ENCODE measurements around the gene PCNT. TPM values are rescaled to one million over a fixed set of nuclear protein-coding genes. Genes with fewer than 3 reads are reported as not detected.

The PCNT gene
- total RNA-seq, 1 experiment from 2014 or later, result 38.4 TPM

DNA sequence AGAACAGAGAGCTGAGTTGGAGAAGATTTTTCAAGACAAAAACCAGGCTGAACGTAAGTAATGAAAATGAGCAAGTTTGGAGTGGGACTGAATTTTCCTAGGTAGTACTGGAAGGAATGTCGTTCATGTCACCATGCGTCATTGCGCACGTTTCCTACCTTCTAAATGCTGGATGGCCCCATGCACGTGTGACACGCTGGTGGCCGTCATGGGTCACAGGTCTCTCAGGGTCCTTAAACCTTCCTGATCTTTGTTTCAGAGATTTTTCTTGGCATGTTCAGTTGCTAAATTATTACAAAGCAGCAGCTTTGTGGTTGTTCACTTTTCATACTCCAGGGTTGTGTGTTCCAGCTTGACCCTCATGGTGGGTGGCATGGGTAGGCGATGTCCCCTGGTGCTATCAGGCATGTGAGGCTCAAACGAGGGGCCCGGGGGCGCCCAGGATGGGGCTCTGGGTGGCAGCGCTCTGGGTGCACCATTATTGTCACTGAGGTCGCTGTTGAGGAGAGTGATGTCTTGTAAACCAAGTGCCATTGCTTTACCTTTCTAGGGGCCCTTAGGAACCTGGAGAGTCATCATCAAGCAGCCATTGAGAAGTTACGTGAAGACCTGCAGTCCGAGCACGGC is 25.3 kb downstream of the PCNT start:
- Histone ChIP-seq H3K27me3 (replicated peaks; ENCODE audit: control insufficient read depth, insufficient read depth, low read length) (no peaks in the 10 kb centered on the region), H3K36me3 (ENCODE audit: control insufficient read depth, insufficient read depth, low read length) (peaks cover 4% of the 10 kb centered on the region), H3K9me3 (no peaks in the 10 kb centered on the region), H3K4me3 (ENCODE audit: low read depth, low read length) (no peak overlapping the region), H3K4me1 (no peaks in the 10 kb centered on the region)
- Mint-ChIP-seq H3K27me3 (ENCODE audit: insufficient read depth, unreplicated experiment) (no peaks in the 10 kb centered on the region), H3K27ac (ENCODE audit: unreplicated experiment) (no peak overlapping the region), H3K36me3 (ENCODE audit: insufficient read depth, unreplicated experiment) (peaks cover 55% of the 10 kb centered on the region), H3K4me3 (ENCODE audit: unreplicated experiment) (no peak overlapping the region), H3K9me3 (ENCODE audit: unreplicated experiment) (no peaks in the 10 kb centered on the region), H3K4me1 (ENCODE audit: low read depth, unreplicated experiment) (no peaks in the 10 kb centered on the region)
- intact Hi-C loops (cut with micrococcal nuclease; ENCODE audit: unreplicated experiment), result no loop called here
- ChIA-PET POLR2A (no interaction called here), CTCF (no interaction called here)
- TF ChIP-seq, protein P1, sequence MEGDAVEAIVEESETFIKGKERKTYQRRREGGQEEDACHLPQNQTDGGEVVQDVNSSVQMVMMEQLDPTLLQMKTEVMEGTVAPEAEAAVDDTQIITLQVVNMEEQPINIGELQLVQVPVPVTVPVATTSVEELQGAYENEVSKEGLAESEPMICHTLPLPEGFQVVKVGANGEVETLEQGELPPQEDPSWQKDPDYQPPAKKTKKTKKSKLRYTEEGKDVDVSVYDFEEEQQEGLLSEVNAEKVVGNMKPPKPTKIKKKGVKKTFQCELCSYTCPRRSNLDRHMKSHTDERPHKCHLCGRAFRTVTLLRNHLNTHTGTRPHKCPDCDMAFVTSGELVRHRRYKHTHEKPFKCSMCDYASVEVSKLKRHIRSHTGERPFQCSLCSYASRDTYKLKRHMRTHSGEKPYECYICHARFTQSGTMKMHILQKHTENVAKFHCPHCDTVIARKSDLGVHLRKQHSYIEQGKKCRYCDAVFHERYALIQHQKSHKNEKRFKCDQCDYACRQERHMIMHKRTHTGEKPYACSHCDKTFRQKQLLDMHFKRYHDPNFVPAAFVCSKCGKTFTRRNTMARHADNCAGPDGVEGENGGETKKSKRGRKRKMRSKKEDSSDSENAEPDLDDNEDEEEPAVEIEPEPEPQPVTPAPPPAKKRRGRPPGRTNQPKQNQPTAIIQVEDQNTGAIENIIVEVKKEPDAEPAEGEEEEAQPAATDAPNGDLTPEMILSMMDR (IDR thresholded peaks at IDR 0.05; ENCODE audit: insufficient read depth in 1 of 2, low read depth in 1 of 2, low read length in 1 of 2, severe bottlenecking in 1 of 2, unreplicated experiment in 1 of 2), result no peak
- no peak for DNase-seq
- BruUV-seq (replicated peaks), result no TSS peak

DNA sequence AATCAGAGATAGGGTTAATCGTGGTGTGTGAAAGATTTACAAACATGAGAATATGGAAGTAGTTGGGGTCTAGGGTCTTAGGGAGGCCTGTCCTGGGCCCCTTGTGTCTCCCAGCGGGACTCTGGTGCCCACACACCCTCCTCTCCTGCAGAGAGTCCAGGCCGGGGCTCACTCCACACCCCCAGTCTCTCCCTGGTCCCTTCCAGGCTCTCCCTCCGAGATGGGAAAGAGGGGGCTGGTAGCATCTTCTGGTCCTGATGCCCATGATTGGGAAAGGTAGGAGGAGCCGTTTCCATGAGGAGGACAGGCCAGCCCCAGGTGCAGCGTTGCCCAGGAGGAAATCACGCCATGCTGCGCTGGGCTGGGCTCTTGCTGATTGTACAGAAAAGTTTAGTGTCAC is 26.6 kb downstream of the PCNT start:
- H3K27me3 Mint-ChIP-seq (ENCODE audit: insufficient read depth, unreplicated experiment), result no peaks in the 10 kb centered on the region
- no peak for DNase-seq
- no peaks in the 10 kb centered on the region for H3K9me3 ChIP-seq
- intact Hi-C loops (cut with micrococcal nuclease; ENCODE audit: unreplicated experiment), result no loop called here
- ChIA-PET CTCF (no interaction called here), POLR2A (no interaction called here)
- no peak overlapping the region for H3K27ac Mint-ChIP-seq (ENCODE audit: unreplicated experiment)
- H3K4me1 ChIP-seq, result no peaks in the 10 kb centered on the region
- H3K4me1 Mint-ChIP-seq (ENCODE audit: low read depth, unreplicated experiment), result no peaks in the 10 kb centered on the region
- no peak overlapping the region for H3K4me3 ChIP-seq (ENCODE audit: low read depth, low read length)
- no peaks in the 10 kb centered on the region for H3K9me3 Mint-ChIP-seq (ENCODE audit: unreplicated experiment)
- H3K27me3 ChIP-seq (replicated peaks; ENCODE audit: control insufficient read depth, insufficient read depth, low read length), result no peaks in the 10 kb centered on the region
- peaks cover 3% of the 10 kb centered on the region for H3K36me3 ChIP-seq (ENCODE audit: control insufficient read depth, insufficient read depth, low read length)
- peaks cover 63% of the 10 kb centered on the region for H3K36me3 Mint-ChIP-seq (ENCODE audit: insufficient read depth, unreplicated experiment)
- BruUV-seq (replicated peaks), result no TSS peak
- TF ChIP-seq, protein P1 (IDR thresholded peaks at IDR 0.05; ENCODE audit: insufficient read depth in 1 of 2, low read depth in 1 of 2, low read length in 1 of 2, severe bottlenecking in 1 of 2, unreplicated experiment in 1 of 2), result no peak
- no peak overlapping the region for H3K4me3 Mint-ChIP-seq (ENCODE audit: unreplicated experiment)

DNA sequence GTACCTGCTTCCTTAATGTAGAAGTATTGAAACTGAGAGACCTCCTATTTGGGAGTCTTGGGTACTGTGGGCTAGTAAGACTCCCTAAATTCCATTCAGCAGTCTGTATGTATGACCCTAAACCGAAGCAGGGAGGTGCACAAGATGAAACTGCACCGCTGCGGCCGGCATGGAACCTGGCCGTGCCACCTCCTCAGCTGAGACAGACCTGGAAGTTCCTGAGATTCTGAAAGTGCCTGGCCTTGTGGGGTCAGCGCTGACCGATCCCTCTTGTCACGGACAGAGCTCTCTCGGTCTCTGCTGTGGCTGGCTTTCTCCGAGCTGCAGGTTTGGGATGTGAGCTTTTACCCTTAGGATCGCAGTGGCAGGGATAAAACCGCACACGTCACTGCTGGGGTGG is 27.0 kb downstream of the PCNT start:
- Mint-ChIP-seq H3K27ac (ENCODE audit: unreplicated experiment) (no peak overlapping the region), H3K4me1 (ENCODE audit: low read depth, unreplicated experiment) (no peaks in the 10 kb centered on the region), H3K9me3 (ENCODE audit: unreplicated experiment) (no peaks in the 10 kb centered on the region), H3K27me3 (ENCODE audit: insufficient read depth, unreplicated experiment) (no peaks in the 10 kb centered on the region), H3K36me3 (ENCODE audit: insufficient read depth, unreplicated experiment) (peaks cover 60% of the 10 kb centered on the region), H3K4me3 (ENCODE audit: unreplicated experiment) (no peak overlapping the region)
- Histone ChIP-seq H3K4me3 (ENCODE audit: low read depth, low read length) (no peak overlapping the region), H3K36me3 (ENCODE audit: control insufficient read depth, insufficient read depth, low read length) (peaks cover 2% of the 10 kb centered on the region), H3K9me3 (no peaks in the 10 kb centered on the region), H3K4me1 (no peaks in the 10 kb centered on the region), H3K27me3 (replicated peaks; ENCODE audit: control insufficient read depth, insufficient read depth, low read length) (no peaks in the 10 kb centered on the region)
- CTCF ChIA-PET, result no interaction called here
- intact Hi-C loops (cut with micrococcal nuclease; ENCODE audit: unreplicated experiment), result no loop called here
- no TSS peak for BruUV-seq (replicated peaks)
- TF ChIP-seq, protein P1 (IDR thresholded peaks at IDR 0.05; ENCODE audit: insufficient read depth in 1 of 2, low read depth in 1 of 2, low read length in 1 of 2, severe bottlenecking in 1 of 2, unreplicated experiment in 1 of 2), result no peak
- no peak for DNase-seq
- POLR2A ChIA-PET, result no interaction called here
